Measurements from ENCODE around the gene TDRD9. TPM values are rescaled to one million over a fixed set of nuclear protein-coding genes. Genes with fewer than 3 reads are reported as not detected.

TDRD9 gene, protein sequence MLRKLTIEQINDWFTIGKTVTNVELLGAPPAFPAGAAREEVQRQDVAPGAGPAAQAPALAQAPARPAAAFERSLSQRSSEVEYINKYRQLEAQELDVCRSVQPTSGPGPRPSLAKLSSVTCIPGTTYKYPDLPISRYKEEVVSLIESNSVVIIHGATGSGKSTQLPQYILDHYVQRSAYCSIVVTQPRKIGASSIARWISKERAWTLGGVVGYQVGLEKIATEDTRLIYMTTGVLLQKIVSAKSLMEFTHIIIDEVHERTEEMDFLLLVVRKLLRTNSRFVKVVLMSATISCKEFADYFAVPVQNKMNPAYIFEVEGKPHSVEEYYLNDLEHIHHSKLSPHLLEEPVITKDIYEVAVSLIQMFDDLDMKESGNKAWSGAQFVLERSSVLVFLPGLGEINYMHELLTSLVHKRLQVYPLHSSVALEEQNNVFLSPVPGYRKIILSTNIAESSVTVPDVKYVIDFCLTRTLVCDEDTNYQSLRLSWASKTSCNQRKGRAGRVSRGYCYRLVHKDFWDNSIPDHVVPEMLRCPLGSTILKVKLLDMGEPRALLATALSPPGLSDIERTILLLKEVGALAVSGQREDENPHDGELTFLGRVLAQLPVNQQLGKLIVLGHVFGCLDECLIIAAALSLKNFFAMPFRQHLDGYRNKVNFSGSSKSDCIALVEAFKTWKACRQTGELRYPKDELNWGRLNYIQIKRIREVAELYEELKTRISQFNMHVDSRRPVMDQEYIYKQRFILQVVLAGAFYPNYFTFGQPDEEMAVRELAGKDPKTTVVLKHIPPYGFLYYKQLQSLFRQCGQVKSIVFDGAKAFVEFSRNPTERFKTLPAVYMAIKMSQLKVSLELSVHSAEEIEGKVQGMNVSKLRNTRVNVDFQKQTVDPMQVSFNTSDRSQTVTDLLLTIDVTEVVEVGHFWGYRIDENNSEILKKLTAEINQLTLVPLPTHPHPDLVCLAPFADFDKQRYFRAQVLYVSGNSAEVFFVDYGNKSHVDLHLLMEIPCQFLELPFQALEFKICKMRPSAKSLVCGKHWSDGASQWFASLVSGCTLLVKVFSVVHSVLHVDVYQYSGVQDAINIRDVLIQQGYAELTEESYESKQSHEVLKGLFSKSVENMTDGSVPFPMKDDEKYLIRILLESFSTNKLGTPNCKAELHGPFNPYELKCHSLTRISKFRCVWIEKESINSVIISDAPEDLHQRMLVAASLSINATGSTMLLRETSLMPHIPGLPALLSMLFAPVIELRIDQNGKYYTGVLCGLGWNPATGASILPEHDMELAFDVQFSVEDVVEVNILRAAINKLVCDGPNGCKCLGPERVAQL (N-terminal part only)
- not detected for polyA plus RNA-seq (2013, experiment 1 of 4)
- polyA plus RNA-seq (2013, experiment 2 of 4): not detected
- polyA plus RNA-seq (2013, experiment 3 of 4): not detected
- not detected for polyA plus RNA-seq (2013, experiment 4 of 4)

DNA sequence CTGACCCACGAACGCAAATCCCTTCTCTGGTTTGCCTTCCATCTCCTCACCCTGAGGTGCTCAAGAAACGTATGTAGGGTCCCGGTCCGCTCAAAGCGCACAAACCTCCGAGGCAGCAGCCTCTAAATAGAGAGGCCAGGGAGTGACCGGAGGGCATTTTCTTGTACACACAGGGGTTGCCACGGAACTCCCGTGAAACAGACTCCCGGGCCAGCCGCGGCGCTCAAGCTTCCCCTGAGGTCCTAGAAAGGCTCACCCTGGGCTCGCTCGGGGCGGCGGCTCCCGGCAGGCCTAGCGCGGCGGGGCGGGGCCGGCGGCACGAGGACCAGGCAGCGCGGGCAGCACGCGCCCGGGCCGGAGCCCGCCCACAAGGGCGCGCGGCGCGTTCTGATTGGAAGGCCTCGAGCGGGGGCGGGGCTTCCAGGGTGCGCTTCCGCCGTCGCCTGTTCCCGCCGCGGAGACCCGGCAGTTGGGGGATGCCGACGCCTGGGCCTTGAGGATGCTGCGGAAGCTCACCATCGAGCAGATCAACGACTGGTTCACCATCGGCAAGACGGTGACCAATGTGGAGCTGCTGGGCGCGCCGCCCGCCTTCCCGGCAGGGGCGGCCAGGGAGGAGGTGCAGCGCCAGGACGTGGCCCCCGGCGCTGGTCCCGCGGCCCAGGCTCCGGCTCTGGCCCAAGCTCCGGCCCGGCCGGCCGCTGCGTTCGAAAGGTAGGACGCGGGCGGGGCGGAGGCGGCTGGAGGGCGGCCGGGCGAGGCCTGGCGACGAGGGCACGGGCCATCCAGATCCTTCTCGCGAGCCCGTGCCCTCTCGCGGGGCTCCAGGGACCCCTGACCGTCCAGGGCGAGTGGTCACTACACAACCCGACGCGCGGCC lies at the start of gene TDRD9:
Gene TDRD9 (plus strand): TSS at position 446 of the 880 bp plus-strand sequence. CDS start 54 bp downstream, at position 500.
- no peak within 1 kb of the TSS for H3K4me3 ChIP-seq (ENCODE audit: insufficient read depth, low read depth, low read length)
- H3K27me3 ChIP-seq (ENCODE audit: control insufficient read depth, insufficient read depth, low read length, poor library complexity, severe bottlenecking): no peaks in the 10 kb centered on the region
- H3K9me3 ChIP-seq (ENCODE audit: control insufficient read depth, low read length): no peaks in the 10 kb centered on the region
- H3K27ac ChIP-seq (ENCODE audit: insufficient read depth, low read depth, low read length, poor library complexity, severe bottlenecking): no peak within 1 kb of the TSS
- H3K4me1 ChIP-seq (ENCODE audit: control insufficient read depth, insufficient read depth, low read length): no peaks in the 10 kb centered on the region
- no peaks in the 10 kb centered on the region for H3K36me3 ChIP-seq (ENCODE audit: control insufficient read depth, insufficient read depth, low read length)
- 96 to 97% methylated on average over 97 of the region's 97 CpGs for WGBS, 2 experiments

GRCh38 chr14:103879118-103879569 lies 49.1 kb upstream of the TDRD9 start:
- no peak overlapping the region for H3K27ac ChIP-seq (ENCODE audit: insufficient read depth, low read depth, low read length, poor library complexity, severe bottlenecking)
- H3K4me3 ChIP-seq (ENCODE audit: insufficient read depth, low read depth, low read length): no peak overlapping the region
- no peaks in the 10 kb centered on the region for H3K27me3 ChIP-seq (ENCODE audit: control insufficient read depth, insufficient read depth, low read length, poor library complexity, severe bottlenecking)
- H3K4me1 ChIP-seq (ENCODE audit: control insufficient read depth, insufficient read depth, low read length): peaks cover 16% of the 10 kb centered on the region
- no peaks in the 10 kb centered on the region for H3K36me3 ChIP-seq (ENCODE audit: control insufficient read depth, insufficient read depth, low read length)
- 90 to 91% methylated on average over 16 of the region's 16 CpGs for WGBS, 2 experiments
- no peaks in the 10 kb centered on the region for H3K9me3 ChIP-seq (ENCODE audit: control insufficient read depth, low read length)

- no peak overlapping the region for H3K4me3 ChIP-seq (ENCODE audit: insufficient read depth, low read depth, low read length)
- H3K27ac ChIP-seq (ENCODE audit: insufficient read depth, low read depth, low read length, poor library complexity, severe bottlenecking): no peak overlapping the region
- H3K9me3 ChIP-seq (ENCODE audit: control insufficient read depth, low read length): no peaks in the 10 kb centered on the region
- 65 to 67% methylated on average over 34 of the region's 34 CpGs for WGBS, 2 experiments
- peaks cover 16% of the 10 kb centered on the region for H3K4me1 ChIP-seq (ENCODE audit: control insufficient read depth, insufficient read depth, low read length)
- no peaks in the 10 kb centered on the region for H3K36me3 ChIP-seq (ENCODE audit: control insufficient read depth, insufficient read depth, low read length)
- no peaks in the 10 kb centered on the region for H3K27me3 ChIP-seq (ENCODE audit: control insufficient read depth, insufficient read depth, low read length, poor library complexity, severe bottlenecking)
Observed at GRCh38 chr14:103879570-103880347, 48.5 kb upstream of the TDRD9 start.

DNA sequence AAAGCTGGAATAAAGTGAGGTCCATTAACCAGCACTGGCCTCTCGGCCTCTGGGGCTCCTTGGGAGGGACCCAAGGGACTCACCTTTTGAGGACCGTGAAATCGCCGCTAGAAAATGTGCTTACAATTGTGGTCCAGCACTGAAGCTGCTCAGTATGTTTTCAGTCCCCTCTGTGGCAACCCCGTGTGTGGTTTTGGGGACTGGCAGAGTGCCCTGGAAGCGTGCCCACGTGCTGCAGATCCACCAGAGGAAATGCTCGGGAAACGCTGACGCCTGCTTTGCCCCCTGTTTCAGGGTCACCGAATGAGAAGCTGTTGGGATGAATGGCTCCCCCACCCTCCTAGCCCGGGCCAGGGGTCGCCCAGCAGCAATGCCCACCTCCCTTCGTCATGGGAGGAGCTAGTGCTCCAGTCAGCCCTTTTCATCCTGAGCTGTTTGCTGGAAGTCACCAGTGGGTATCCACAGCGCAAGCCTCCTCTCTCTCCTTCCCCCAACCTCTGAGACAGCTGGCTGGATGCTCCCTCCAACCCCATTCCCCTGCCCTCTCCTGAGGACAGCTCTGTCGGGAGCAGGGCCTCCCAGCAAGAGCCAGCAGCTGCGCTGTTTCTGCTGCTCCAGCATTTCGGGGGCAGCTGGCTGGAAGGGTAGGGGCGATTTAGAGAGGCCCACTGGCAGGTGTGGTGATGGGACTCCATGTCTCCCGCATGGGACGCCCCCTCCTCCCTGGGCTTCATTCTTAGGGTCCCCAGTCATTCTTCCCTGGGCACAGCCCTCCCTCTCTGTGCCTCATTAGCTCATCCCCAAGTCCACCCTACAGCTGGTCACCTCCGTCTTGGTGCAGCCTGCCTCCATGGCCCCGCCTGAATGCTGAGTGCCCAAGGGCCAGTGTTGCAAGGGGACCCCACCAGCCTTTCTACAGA lies 47.6 kb upstream of the TDRD9 start:
- no peaks in the 10 kb centered on the region for H3K36me3 ChIP-seq (ENCODE audit: control insufficient read depth, insufficient read depth, low read length)
- H3K27me3 ChIP-seq (ENCODE audit: control insufficient read depth, insufficient read depth, low read length, poor library complexity, severe bottlenecking): no peaks in the 10 kb centered on the region
- H3K4me1 ChIP-seq (ENCODE audit: control insufficient read depth, insufficient read depth, low read length): peaks cover 16% of the 10 kb centered on the region
- H3K27ac ChIP-seq (ENCODE audit: insufficient read depth, low read depth, low read length, poor library complexity, severe bottlenecking): no peak overlapping the region
- 79 to 81% methylated on average over 23 of the region's 23 CpGs for WGBS, 2 experiments
- no peaks in the 10 kb centered on the region for H3K9me3 ChIP-seq (ENCODE audit: control insufficient read depth, low read length)
- H3K4me3 ChIP-seq (ENCODE audit: insufficient read depth, low read depth, low read length): no peak overlapping the region

- no peaks in the 10 kb centered on the region for H3K36me3 ChIP-seq (ENCODE audit: control insufficient read depth, insufficient read depth, low read length)
- WGBS, 2 experiments: 90 to 91% methylated on average over 31 of the region's 31 CpGs
- H3K27ac ChIP-seq (ENCODE audit: insufficient read depth, low read depth, low read length, poor library complexity, severe bottlenecking): no peak overlapping the region
- H3K4me1 ChIP-seq (ENCODE audit: control insufficient read depth, insufficient read depth, low read length): peaks cover 16% of the 10 kb centered on the region
- H3K9me3 ChIP-seq (ENCODE audit: control insufficient read depth, low read length): no peaks in the 10 kb centered on the region
- no peaks in the 10 kb centered on the region for H3K27me3 ChIP-seq (ENCODE audit: control insufficient read depth, insufficient read depth, low read length, poor library complexity, severe bottlenecking)
- no peak overlapping the region for H3K4me3 ChIP-seq (ENCODE audit: insufficient read depth, low read depth, low read length)
Observed at GRCh38 chr14:103881268-103882201, 46.7 kb upstream of the TDRD9 start.

- H3K27me3 ChIP-seq (ENCODE audit: control insufficient read depth, insufficient read depth, low read length, poor library complexity, severe bottlenecking): no peaks in the 10 kb centered on the region
- H3K4me1 ChIP-seq (ENCODE audit: control insufficient read depth, insufficient read depth, low read length): peaks cover 16% of the 10 kb centered on the region
- WGBS, 2 experiments: 94 to 95% methylated on average over 20 of the region's 20 CpGs
- H3K9me3 ChIP-seq (ENCODE audit: control insufficient read depth, low read length): no peaks in the 10 kb centered on the region
- no peak overlapping the region for H3K4me3 ChIP-seq (ENCODE audit: insufficient read depth, low read depth, low read length)
- H3K27ac ChIP-seq (ENCODE audit: insufficient read depth, low read depth, low read length, poor library complexity, severe bottlenecking): no peak overlapping the region
- H3K36me3 ChIP-seq (ENCODE audit: control insufficient read depth, insufficient read depth, low read length): no peaks in the 10 kb centered on the region
Observed at GRCh38 chr14:103882503-103883262, 45.6 kb upstream of the TDRD9 start.

- no peaks in the 10 kb centered on the region for H3K27me3 ChIP-seq (ENCODE audit: control insufficient read depth, insufficient read depth, low read length, poor library complexity, severe bottlenecking)
- WGBS, 2 experiments: 89 to 91% methylated on average over 3 of the region's 3 CpGs
- H3K9me3 ChIP-seq (ENCODE audit: control insufficient read depth, low read length): no peaks in the 10 kb centered on the region
- H3K4me1 ChIP-seq (ENCODE audit: control insufficient read depth, insufficient read depth, low read length): peaks cover 16% of the 10 kb centered on the region
- no peaks in the 10 kb centered on the region for H3K36me3 ChIP-seq (ENCODE audit: control insufficient read depth, insufficient read depth, low read length)
- H3K4me3 ChIP-seq (ENCODE audit: insufficient read depth, low read depth, low read length): no peak overlapping the region
- no peak overlapping the region for H3K27ac ChIP-seq (ENCODE audit: insufficient read depth, low read depth, low read length, poor library complexity, severe bottlenecking)
Observed at GRCh38 chr14:103883263-103883523, 45.1 kb upstream of the TDRD9 start.
